K562 (cell line): Measurements from ENCODE around the gene ARID3B. TPM values are rescaled to one million over a fixed set of nuclear protein-coding genes. Genes with fewer than 3 reads are reported as not detected.
A peak's percentile ranks its signal among the peaks of the same experiment; 100 is the strongest.

Experiments used
- BMI1 ChIP-seq: fragments of 150-350 bp; IDR thresholded peaks from 2 replicates; pipeline ENCODE4 v1.6.1; 2014; ENCODE audit warnings: low read length
- CBX2 ChIP-seq: fragments of 200-600 bp; sonication (generic); IDR thresholded peaks from one replicate; pipeline ENCODE4 v1.6.1; 2012; ENCODE audit warnings: mild to moderate bottlenecking, low read length, inconsistent platforms; ENCODE audit not compliant: insufficient read depth, poor library complexity, severe bottlenecking
- JUND ChIP-seq, 2 experiments: IDR thresholded peaks; 2 replicates in 1 of 2; 3 replicates in 1 of 2; pipeline ENCODE4 v1.6.1; 2011; ENCODE audit warnings: borderline replicate concordance in 2 of 2, low read depth in 2 of 2, low read length in 2 of 2, improper control_type of control experiment in 1 of 2, missing biosample characterization in 1 of 2, missing genetic modification characterization in 1 of 2, missing genetic modification reagents in 1 of 2
- NUFIP1 ChIP-seq: fragments of 450-650 bp; IDR thresholded peaks from 2 replicates; pipeline ENCODE4 v1.6.1; 2018; ENCODE audit not compliant: partially characterized antibody
- PML ChIP-seq: IDR thresholded peaks from 2 replicates; pipeline ENCODE4 v1.6.1; 2012; ENCODE audit warnings: low read length, inconsistent platforms
- SIN3A ChIP-seq, 2 experiments: fragments of 150-350 bp in 1 of 2; IDR thresholded peaks; 2 replicates each; pipeline ENCODE4 v1.6.1; 2011 to 2016; ENCODE audit warnings: borderline replicate concordance in 2 of 2, low read depth in 2 of 2, low read length in 2 of 2, mild to moderate bottlenecking in 2 of 2, moderate library complexity in 2 of 2; ENCODE audit not compliant: control insufficient read depth in 1 of 2
- SNRNP70 ChIP-seq: fragments of 200-400 bp; formaldehyde crosslinking; optimal IDR thresholded peaks from 2 replicates; pipeline ENCODE3; 2017; ENCODE audit warnings: low read depth, low read length
- ZFP1 ChIP-seq: fragments of 450-650 bp; formaldehyde crosslinking; IDR thresholded peaks from 2 replicates; pipeline ENCODE4 v1.4.0; 2020; ENCODE audit warnings: mild to moderate bottlenecking, mixed read lengths
- ZNF212 ChIP-seq: fragments of 450-650 bp; formaldehyde crosslinking; IDR thresholded peaks from 2 replicates; pipeline ENCODE4 v1.4.0; 2020; ENCODE audit warnings: mild to moderate bottlenecking
- ZNF551 ChIP-seq: fragments of 250-450 bp; sonication (Bioruptor Pico); IDR thresholded peaks from 2 replicates; pipeline ENCODE4 v1.5.0; 2021; ENCODE audit warnings: mild to moderate bottlenecking, moderate library complexity
- ZNF778 ChIP-seq: fragments of 450-650 bp; formaldehyde crosslinking; IDR thresholded peaks from 2 replicates; pipeline ENCODE4 v1.4.0; 2020; ENCODE audit warnings: mild to moderate bottlenecking, moderate library complexity
- polyA plus RNA-seq, 8 experiments: library from polyadenylated mRNA; depleted of rRNA in 4 of 8; stranded (reverse) in 5 of 8; unstranded in 3 of 8; fragments of >200 nt; fragmentation: Nextera tagmentation in 2 of 8; fragmentation: Illumina TruSeq in 1 of 8; extraction: Ambion mirVana in 2 of 8; extraction: Trizol in 1 of 8; gene quantifications; 2 replicates each; pipeline versions ENCODE4 v1.2.1 to v1.2.3, GENCODE V29; 2011 to 2014; ENCODE audit warnings: inconsistent platforms in 1 of 8, missing spikeins in 1 of 8
- total RNA-seq, 7 experiments: library from RNA; depleted of rRNA in 6 of 7; stranded (reverse); fragments of >200 nt in 6 of 7; fragmentation: Illumina TruSeq in 2 of 7; extraction: Trizol in 2 of 7; gene quantifications; 2 replicates each; pipeline versions ENCODE4 v1.2.1 to v1.2.3, GENCODE V29; 2011 to 2021; ENCODE audit warnings: low replicate concordance in 1 of 7
- TF ChIP-seq, protein P1 (sequence below), 2 experiments: fragments of 450-650 bp; conservative IDR thresholded peaks; 2 replicates each; pipeline ENCODE4 v1.6.1; 2017; ENCODE audit warnings: mild to moderate bottlenecking in 2 of 2, moderate library complexity in 2 of 2
- TF ChIP-seq, protein P2 (sequence below): fragments of 450-650 bp; formaldehyde crosslinking; IDR thresholded peaks from 2 replicates; pipeline ENCODE4 v1.4.0; 2022; ENCODE audit warnings: missing genetic modification characterization
- TF ChIP-seq, protein P3 (sequence below): sonication (generic); formaldehyde crosslinking; IDR thresholded peaks from 2 replicates; pipeline ENCODE4 v1.8.0; 2022; ENCODE audit warnings: mild to moderate bottlenecking, missing genetic modification reagents
- TF ChIP-seq, protein P4 (sequence below): sonication (generic); formaldehyde crosslinking; IDR thresholded peaks from 2 replicates; pipeline ENCODE4 v1.8.0; 2022; ENCODE audit warnings: missing genetic modification reagents, mild to moderate bottlenecking, borderline replicate concordance

The ARID3B gene
- total and polyA plus RNA-seq, 9 of the 15 experiments (the other 6 are each of a cell fraction or from before 2014, with no cell fraction given) = 0.32 to 15.1 (median 7.1) TPM

DNA sequence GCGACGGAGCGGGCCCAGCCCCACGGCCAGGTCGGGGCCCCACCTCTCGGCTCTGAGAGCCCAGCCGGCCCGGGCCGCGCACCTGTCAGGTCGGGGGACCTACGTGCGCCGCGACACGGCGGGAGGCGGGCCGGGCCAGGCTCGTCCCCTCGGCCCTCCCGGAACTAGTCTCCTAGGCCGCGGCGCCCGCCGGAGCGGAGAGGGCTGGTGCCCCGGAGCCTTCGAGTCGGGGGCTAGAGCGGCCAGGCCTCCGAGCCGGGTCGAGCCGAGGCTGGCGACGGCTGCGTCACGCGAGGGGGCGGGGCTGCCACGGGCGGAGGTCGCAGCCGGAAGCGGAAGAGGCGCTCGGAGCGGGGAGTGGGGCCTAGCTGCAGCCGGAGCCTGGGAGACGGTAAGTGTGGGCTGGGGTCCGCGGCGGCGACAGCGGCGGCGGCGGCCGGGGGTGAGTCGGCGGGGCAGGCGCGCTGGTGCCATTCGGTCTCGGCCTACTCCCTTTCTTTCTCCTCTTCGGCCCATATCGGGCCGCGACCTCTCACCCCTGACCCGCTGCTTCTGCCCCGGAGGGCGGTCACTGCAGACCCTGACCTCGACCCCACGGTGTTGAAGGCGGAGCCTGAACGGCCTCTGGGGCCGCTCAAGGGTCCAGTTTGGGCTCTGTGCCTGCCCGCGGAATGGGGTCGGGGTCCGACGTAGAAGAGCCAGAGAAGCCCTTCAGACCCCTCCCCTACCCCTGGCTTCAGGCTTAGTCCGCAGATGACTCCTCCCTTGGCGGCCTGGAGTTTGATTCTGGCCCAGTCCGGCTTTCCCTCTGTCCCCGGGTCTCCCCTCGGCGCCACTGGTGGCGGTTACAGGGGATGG lies 74.7 kb downstream of the ARID3B start, which contains the start of gene CLK3 (continued):
- TF ChIP-seq, protein P1, sequence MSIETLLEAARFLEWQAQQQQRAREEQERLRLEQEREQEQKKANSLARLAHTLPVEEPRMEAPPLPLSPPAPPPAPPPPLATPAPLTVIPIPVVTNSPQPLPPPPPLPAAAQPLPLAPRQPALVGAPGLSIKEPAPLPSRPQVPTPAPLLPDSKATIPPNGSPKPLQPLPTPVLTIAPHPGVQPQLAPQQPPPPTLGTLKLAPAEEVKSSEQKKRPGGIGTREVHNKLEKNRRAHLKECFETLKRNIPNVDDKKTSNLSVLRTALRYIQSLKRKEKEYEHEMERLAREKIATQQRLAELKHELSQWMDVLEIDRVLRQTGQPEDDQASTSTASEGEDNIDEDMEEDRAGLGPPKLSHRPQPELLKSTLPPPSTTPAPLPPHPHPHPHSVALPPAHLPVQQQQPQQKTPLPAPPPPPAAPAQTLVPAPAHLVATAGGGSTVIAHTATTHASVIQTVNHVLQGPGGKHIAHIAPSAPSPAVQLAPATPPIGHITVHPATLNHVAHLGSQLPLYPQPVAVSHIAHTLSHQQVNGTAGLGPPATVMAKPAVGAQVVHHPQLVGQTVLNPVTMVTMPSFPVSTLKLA (conservative IDR thresholded peaks at IDR 0.05) = peak; percentile 46 to 88; a peak in 2 of 4 replicates
- TF ChIP-seq, protein P2, sequence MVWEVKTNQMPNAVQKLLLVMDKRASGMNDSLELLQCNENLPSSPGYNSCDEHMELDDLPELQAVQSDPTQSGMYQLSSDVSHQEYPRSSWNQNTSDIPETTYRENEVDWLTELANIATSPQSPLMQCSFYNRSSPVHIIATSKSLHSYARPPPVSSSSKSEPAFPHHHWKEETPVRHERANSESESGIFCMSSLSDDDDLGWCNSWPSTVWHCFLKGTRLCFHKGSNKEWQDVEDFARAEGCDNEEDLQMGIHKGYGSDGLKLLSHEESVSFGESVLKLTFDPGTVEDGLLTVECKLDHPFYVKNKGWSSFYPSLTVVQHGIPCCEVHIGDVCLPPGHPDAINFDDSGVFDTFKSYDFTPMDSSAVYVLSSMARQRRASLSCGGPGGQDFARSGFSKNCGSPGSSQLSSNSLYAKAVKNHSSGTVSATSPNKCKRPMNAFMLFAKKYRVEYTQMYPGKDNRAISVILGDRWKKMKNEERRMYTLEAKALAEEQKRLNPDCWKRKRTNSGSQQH = no peak
- TF ChIP-seq ZFP1 (CRISPR knock-in tag) (no peak), JUND (IDR thresholded peaks at IDR 0.05; ENCODE audit: borderline replicate concordance, low read depth, low read length) (peak; percentile 79), JUND (tag; IDR thresholded peaks at IDR 0.05; ENCODE audit: borderline replicate concordance, low read depth, low read length) (no peak; the same call in 2 of the 3 replicates), CBX2 (no peak), NUFIP1 (no peak), SNRNP70 (no peak), BMI1 (no peak; the same call in 1 of the 2 replicates), ZNF778 (CRISPR knock-in tag) (no peak), SIN3A (IDR thresholded peaks at IDR 0.05; ENCODE audit: borderline replicate concordance in 2 of 2, control insufficient read depth in 1 of 2, low read depth in 2 of 2, low read length in 2 of 2) (peak in 1 of 2 experiments; percentile 17; a peak in 2 of 4 replicates), PML (0 out of 2 replicates have a peak, but pooled peaks have one; percentile 21), ZNF551 (CRISPR knock-in tag) (no peak), ZNF212 (no peak)
- TF ChIP-seq, protein P3, sequence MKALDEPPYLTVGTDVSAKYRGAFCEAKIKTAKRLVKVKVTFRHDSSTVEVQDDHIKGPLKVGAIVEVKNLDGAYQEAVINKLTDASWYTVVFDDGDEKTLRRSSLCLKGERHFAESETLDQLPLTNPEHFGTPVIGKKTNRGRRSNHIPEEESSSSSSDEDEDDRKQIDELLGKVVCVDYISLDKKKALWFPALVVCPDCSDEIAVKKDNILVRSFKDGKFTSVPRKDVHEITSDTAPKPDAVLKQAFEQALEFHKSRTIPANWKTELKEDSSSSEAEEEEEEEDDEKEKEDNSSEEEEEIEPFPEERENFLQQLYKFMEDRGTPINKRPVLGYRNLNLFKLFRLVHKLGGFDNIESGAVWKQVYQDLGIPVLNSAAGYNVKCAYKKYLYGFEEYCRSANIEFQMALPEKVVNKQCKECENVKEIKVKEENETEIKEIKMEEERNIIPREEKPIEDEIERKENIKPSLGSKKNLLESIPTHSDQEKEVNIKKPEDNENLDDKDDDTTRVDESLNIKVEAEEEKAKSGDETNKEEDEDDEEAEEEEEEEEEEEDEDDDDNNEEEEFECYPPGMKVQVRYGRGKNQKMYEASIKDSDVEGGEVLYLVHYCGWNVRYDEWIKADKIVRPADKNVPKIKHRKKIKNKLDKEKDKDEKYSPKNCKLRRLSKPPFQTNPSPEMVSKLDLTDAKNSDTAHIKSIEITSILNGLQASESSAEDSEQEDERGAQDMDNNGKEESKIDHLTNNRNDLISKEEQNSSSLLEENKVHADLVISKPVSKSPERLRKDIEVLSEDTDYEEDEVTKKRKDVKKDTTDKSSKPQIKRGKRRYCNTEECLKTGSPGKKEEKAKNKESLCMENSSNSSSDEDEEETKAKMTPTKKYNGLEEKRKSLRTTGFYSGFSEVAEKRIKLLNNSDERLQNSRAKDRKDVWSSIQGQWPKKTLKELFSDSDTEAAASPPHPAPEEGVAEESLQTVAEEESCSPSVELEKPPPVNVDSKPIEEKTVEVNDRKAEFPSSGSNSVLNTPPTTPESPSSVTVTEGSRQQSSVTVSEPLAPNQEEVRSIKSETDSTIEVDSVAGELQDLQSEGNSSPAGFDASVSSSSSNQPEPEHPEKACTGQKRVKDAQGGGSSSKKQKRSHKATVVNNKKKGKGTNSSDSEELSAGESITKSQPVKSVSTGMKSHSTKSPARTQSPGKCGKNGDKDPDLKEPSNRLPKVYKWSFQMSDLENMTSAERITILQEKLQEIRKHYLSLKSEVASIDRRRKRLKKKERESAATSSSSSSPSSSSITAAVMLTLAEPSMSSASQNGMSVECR (CRISPR knock-in tag) = peak; percentile 95
- TF ChIP-seq, protein P4, sequence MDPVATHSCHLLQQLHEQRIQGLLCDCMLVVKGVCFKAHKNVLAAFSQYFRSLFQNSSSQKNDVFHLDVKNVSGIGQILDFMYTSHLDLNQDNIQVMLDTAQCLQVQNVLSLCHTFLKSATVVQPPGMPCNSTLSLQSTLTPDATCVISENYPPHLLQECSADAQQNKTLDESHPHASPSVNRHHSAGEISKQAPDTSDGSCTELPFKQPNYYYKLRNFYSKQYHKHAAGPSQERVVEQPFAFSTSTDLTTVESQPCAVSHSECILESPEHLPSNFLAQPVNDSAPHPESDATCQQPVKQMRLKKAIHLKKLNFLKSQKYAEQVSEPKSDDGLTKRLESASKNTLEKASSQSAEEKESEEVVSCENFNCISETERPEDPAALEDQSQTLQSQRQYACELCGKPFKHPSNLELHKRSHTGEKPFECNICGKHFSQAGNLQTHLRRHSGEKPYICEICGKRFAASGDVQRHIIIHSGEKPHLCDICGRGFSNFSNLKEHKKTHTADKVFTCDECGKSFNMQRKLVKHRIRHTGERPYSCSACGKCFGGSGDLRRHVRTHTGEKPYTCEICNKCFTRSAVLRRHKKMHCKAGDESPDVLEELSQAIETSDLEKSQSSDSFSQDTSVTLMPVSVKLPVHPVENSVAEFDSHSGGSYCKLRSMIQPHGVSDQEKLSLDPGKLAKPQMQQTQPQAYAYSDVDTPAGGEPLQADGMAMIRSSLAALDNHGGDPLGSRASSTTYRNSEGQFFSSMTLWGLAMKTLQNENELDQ (CRISPR knock-in tag) = peak; percentile 68; the same call in 1 of the 2 replicates
